Spleen (tissue), 7 donors: ENCODE results near the gene KDM2A.
A peak's percentile ranks its signal among the peaks of the same experiment; 100 is the strongest.

ENCODE experiments used
- POLR2A ChIP-seq, 3 donors: fragments of 450-650 bp; IDR thresholded peaks; one replicate each; pipeline ENCODE4 v1.5.1; 2017; ENCODE audit warnings: antibody characterized with exemption in 3 of 3, mild to moderate bottlenecking in 1 of 3
- POLR2AphosphoS5 ChIP-seq, 3 donors: sonication (generic); formaldehyde crosslinking; IDR thresholded peaks; one replicate each; pipeline ENCODE4 v1.5.1; 2017; ENCODE audit warnings: antibody characterized with exemption in 3 of 3
- TF ChIP-seq, protein P1 (sequence below), 11 experiments: fragments of 200-600 bp in 7 of 11; fragments of 450-650 bp in 4 of 11; sonication (generic) in 4 of 11; IDR thresholded peaks in 8 of 11; conservative IDR thresholded peaks in 3 of 11; 1 replicate in 7 of 11; 2 replicates in 4 of 11; pipeline versions ENCODE4 v1.4.0 to v1.8.0; 2016 to 2021; ENCODE audit warnings: antibody characterized with exemption in 11 of 11, inconsistent platforms in 4 of 11, mild to moderate bottlenecking in 1 of 11
- donor health status: DM: no; HTN: no; CAD: no; lungs with moderate emphysema.
- donor health status: DM: no; HTN: no; CAD: no.
- donor health status: DM: no; HTN: no; CAD: no.

DNA sequence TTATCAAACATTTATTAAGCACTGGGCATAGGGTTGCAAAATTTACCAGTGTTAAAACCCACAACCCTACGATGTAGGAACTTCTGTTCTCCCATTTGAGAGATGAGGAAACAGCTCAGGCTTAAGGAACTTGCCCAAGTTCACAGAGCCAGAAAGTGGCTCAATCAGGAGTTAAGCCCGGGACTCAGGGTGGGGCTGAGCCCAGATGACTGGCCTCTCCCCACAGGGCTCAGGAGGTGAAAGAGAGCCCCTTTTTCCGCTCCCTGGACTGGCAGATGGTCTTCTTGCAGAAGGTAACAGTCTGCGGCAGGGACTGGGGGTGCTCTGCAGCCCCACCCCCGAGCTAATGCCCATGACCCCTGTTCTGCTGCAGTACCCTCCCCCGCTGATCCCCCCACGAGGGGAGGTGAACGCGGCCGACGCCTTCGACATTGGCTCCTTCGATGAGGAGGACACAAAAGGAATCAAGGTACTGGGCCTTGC is 164.5 kb downstream of the KDM2A start:
- TF ChIP-seq, protein P1, sequence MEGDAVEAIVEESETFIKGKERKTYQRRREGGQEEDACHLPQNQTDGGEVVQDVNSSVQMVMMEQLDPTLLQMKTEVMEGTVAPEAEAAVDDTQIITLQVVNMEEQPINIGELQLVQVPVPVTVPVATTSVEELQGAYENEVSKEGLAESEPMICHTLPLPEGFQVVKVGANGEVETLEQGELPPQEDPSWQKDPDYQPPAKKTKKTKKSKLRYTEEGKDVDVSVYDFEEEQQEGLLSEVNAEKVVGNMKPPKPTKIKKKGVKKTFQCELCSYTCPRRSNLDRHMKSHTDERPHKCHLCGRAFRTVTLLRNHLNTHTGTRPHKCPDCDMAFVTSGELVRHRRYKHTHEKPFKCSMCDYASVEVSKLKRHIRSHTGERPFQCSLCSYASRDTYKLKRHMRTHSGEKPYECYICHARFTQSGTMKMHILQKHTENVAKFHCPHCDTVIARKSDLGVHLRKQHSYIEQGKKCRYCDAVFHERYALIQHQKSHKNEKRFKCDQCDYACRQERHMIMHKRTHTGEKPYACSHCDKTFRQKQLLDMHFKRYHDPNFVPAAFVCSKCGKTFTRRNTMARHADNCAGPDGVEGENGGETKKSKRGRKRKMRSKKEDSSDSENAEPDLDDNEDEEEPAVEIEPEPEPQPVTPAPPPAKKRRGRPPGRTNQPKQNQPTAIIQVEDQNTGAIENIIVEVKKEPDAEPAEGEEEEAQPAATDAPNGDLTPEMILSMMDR (IDR thresholded peaks at IDR 0.05 in 8 of 11, conservative IDR thresholded peaks at IDR 0.05 in 3 of 11) = no peak
- no peak for TF ChIP-seq POLR2A (IDR thresholded peaks at IDR 0.05)
- peak in 1 of 3 donors; percentile 75 for TF ChIP-seq POLR2AphosphoS5 (IDR thresholded peaks at IDR 0.05)
